ENCODE data around the gene EMP3. TPM values are rescaled to one million over a fixed set of nuclear protein-coding genes. Genes with fewer than 3 reads are reported as not detected.

EMP3 gene
- total and polyA plus RNA-seq, 2 of the 13 experiments (the other 11 are each of a cell fraction or from before 2014, with no cell fraction given): 2.2 to 7.8 TPM

- Histone ChIP-seq H3K4me3 (replicated peaks in 1 of 3; ENCODE audit: insufficient read depth in 1 of 3, low read depth in 2 of 3, low read length in 3 of 3) (no peak overlapping the region), H3K36me3 (replicated peaks in 1 of 2; ENCODE audit: control insufficient read depth in 1 of 2, insufficient read depth in 2 of 2, low read length in 2 of 2) (no peaks in the 10 kb centered on the region), H3K9me3 (ENCODE audit: low read length) (no peaks in the 10 kb centered on the region), H3K79me2 (ENCODE audit: insufficient read depth, low read length) (no peaks in the 10 kb centered on the region), H3K27me3 (ENCODE audit: control insufficient read depth in 1 of 2, insufficient read depth in 2 of 2, low read length in 2 of 2) (no peaks in the 10 kb centered on the region), H4K20me1 (ENCODE audit: insufficient read depth, low read length) (no peaks in the 10 kb centered on the region), H2AFZ (ENCODE audit: low read length) (no peak overlapping the region), H3K4me2 (ENCODE audit: low read depth, low read length) (no peak overlapping the region), H3K9ac (ENCODE audit: insufficient read depth, low read depth, low read length) (no peak overlapping the region), H3K4me1 (ENCODE audit: insufficient read depth, low read length) (peaks cover 41% of the 10 kb centered on the region), H3K27ac (ENCODE audit: extremely low read length, insufficient read depth, low read length) (no peak overlapping the region)
- ChIA-PET POLR2A (interaction anchor here (1.2 kb wide), 1 partner anchor 10 kb away, joined by 3 read pairs; the partner anchor contains the start of genes SYNGR4 and TMEM143), CTCF (ENCODE audit: low intra/inter-chr PET ratio, low total read pairs) (no interaction called here)
- no TSS peak for BruUV-seq (replicated peaks)
- intact Hi-C loops (cut with micrococcal nuclease; ENCODE audit: unreplicated experiment) (no loop called here), in situ Hi-C loops (cut with HindIII; ENCODE audit: extremely low pct_ligation_motif_present, low pct_unique_long_range_greater_than_20kb) (no loop called here)
- 91% methylated on average over 11 of the region's 11 CpGs for WGBS (ENCODE audit: low lambda C conversion rate)
- ATAC-seq: no peak
- no peak for FAIRE-seq
- TF ChIP-seq ZNF770 (CRISPR knock-in tag; IDR thresholded peaks at IDR 0.05): peak; percentile 18; the same call in 1 of the 2 replicates
- no peak for TF ChIP-seq ZGPAT (CRISPR knock-in tag; IDR thresholded peaks at IDR 0.05)
- no peak for DNase-seq (ENCODE audit: low spot score)
Measured at GRCh38 chr19:48373567-48373966, 48.2 kb downstream of the EMP3 start.

GRCh38 chr19:48378194-48378570 is 52.8 kb downstream of the EMP3 start:
- H4K20me1 ChIP-seq (ENCODE audit: insufficient read depth, low read length): no peaks in the 10 kb centered on the region
- peaks cover 3% of the 10 kb centered on the region for H3K4me1 ChIP-seq (ENCODE audit: insufficient read depth, low read length)
- H3K9me3 ChIP-seq (ENCODE audit: low read length): no peaks in the 10 kb centered on the region
- TF ChIP-seq MLLT10 (CRISPR knock-in tag; IDR thresholded peaks at IDR 0.05): no peak
- TF ChIP-seq TCF12 (IDR thresholded peaks at IDR 0.05): no peak
- no peak for TF ChIP-seq TCF12 (CRISPR knock-in tag; IDR thresholded peaks at IDR 0.05)
- no peak for TF ChIP-seq ZNF329 (CRISPR knock-in tag; IDR thresholded peaks at IDR 0.05; ENCODE audit: low read depth)
- TF ChIP-seq SP2 (CRISPR knock-in tag; IDR thresholded peaks at IDR 0.05): no peak
- no peak for TF ChIP-seq NFAT5 (CRISPR knock-in tag; IDR thresholded peaks at IDR 0.05)
- CTCF ChIA-PET (ENCODE audit: low intra/inter-chr PET ratio, low total read pairs): no interaction called here
- 92% methylated on average over 10 of the region's 10 CpGs for WGBS (ENCODE audit: low lambda C conversion rate)
- H3K4me3 ChIP-seq (replicated peaks in 1 of 3; ENCODE audit: insufficient read depth in 1 of 3, low read depth in 2 of 3, low read length in 3 of 3): no peak overlapping the region
- POLR2A ChIA-PET: no interaction called here
- H2AFZ ChIP-seq (ENCODE audit: low read length): no peak overlapping the region
- no TSS peak for BruUV-seq (replicated peaks)
- no peak overlapping the region for H3K27ac ChIP-seq (ENCODE audit: extremely low read length, insufficient read depth, low read length)
- no peak for DNase-seq (ENCODE audit: low spot score)
- in situ Hi-C loops (cut with HindIII; ENCODE audit: extremely low pct_ligation_motif_present, low pct_unique_long_range_greater_than_20kb): no loop called here
- no peak for ATAC-seq
- no peak overlapping the region for H3K9ac ChIP-seq (ENCODE audit: insufficient read depth, low read depth, low read length)
- H3K79me2 ChIP-seq (ENCODE audit: insufficient read depth, low read length): no peaks in the 10 kb centered on the region
- H3K36me3 ChIP-seq (replicated peaks in 1 of 2; ENCODE audit: control insufficient read depth in 1 of 2, insufficient read depth in 2 of 2, low read length in 2 of 2): peaks cover 3 to 6% of the 10 kb centered on the region in 2 experiments; a peak in 4 of 5 replicates
- H3K4me2 ChIP-seq (ENCODE audit: low read depth, low read length): no peak overlapping the region
- FAIRE-seq: no peak
- H3K27me3 ChIP-seq (ENCODE audit: control insufficient read depth in 1 of 2, insufficient read depth in 2 of 2, low read length in 2 of 2): no peaks in the 10 kb centered on the region
- intact Hi-C loops (cut with micrococcal nuclease; ENCODE audit: unreplicated experiment): no loop called here
